OCI-LY3 (cell line): ENCODE data around the gene ERGIC1.

Source experiments
- EZH2phosphoT487 ChIP-seq: fragments of 200-600 bp; shearing (Covaris generic); IDR thresholded peaks from 2 replicates; pipeline ENCODE4 v1.6.1; 2018; ENCODE audit warnings: antibody characterized with exemption, mixed run types, low read depth
- TF ChIP-seq, protein P1 (sequence below): fragments of 200-600, 300-600 bp; sonication (generic); IDR thresholded peaks from 2 replicates; pipeline ENCODE4 v1.5.1; 2014; ENCODE audit warnings: antibody characterized with exemption, low read length, low read depth

DNA sequence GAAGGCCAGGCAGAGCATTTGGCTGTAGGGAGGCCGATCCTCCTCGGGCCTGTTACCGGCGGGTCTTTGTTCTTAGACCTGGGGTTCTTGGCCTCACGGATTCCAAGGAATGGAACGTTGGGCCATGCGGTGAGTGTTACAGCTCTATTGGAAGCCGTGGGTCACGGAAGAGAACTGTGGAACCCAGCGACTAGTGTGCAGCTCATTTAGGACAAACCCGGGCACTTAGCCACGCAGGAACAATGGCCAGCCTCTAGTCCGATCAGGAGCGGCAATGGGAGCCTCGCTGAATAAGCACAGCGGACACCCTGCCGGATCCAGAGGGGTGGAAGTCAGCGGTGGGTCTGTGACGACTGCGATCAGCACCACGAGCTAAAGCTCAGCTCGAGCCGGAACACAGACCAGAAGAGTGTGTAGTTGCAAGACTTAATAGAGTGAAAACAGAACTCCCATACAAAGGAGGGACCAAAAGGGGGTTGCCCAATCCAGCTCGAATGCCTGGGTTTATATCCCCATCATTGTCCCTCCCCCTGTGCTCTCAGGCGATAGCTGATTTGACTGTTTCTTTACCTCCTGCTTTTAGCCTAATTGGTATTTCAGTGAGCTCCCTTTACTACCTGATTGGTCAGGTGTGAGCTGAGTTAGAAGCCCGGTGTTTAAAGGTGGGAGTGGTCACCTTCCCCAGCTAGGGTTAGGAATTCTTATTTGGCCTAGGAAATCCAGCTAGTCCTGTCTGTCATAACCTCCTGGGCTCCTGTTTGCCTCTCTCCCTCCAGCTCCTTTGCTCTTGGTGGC, 71.5 kb downstream of the ERGIC1 start:
- TF ChIP-seq, protein P1, sequence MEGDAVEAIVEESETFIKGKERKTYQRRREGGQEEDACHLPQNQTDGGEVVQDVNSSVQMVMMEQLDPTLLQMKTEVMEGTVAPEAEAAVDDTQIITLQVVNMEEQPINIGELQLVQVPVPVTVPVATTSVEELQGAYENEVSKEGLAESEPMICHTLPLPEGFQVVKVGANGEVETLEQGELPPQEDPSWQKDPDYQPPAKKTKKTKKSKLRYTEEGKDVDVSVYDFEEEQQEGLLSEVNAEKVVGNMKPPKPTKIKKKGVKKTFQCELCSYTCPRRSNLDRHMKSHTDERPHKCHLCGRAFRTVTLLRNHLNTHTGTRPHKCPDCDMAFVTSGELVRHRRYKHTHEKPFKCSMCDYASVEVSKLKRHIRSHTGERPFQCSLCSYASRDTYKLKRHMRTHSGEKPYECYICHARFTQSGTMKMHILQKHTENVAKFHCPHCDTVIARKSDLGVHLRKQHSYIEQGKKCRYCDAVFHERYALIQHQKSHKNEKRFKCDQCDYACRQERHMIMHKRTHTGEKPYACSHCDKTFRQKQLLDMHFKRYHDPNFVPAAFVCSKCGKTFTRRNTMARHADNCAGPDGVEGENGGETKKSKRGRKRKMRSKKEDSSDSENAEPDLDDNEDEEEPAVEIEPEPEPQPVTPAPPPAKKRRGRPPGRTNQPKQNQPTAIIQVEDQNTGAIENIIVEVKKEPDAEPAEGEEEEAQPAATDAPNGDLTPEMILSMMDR: no peak
- TF ChIP-seq EZH2phosphoT487: no peak
